Activated CD8-positive, alpha-beta memory T cell treated with anti-CD3 and anti-CD28 coated beads, Interleukin-2, amount 50 U/mL, for 1 hour (primary cell): ENCODE measurements around the gene KCNG2.
"Not testable (repeated sequence)": the region's sequence is repeated elsewhere in the genome, so short reads cannot be mapped to it uniquely, and the experiment has no call there.

Source experiments
- DNase-seq: peaks from one replicate; pipeline ENCODE4 v3.0.0-alpha.2; 2020; ENCODE audit errors: extremely low read depth

Gene KCNG2

GRCh38 chr18:79870301-79871025 is 72.7 kb downstream of the KCNG2 start:
- no peak for DNase-seq

- DNase-seq: no peak
Measured at GRCh38 chr18:79871026-79871390, 73.3 kb downstream of the KCNG2 start.

GRCh38 chr18:79871481-79872091 is 73.8 kb downstream of the KCNG2 start:
- no peak for DNase-seq

GRCh38 chr18:79872527-79873444 is 75.0 kb downstream of the KCNG2 start:
- DNase-seq: no peak

- DNase-seq: no peak
Measured at GRCh38 chr18:79873449-79874110, 75.8 kb downstream of the KCNG2 start.

GRCh38 chr18:79874553-79875530 is 77.1 kb downstream of the KCNG2 start:
- DNase-seq: no peak

GRCh38 chr18:79875531-79875919 is 77.8 kb downstream of the KCNG2 start:
- no peak for DNase-seq

- DNase-seq: no peak
Measured at GRCh38 chr18:79875931-79876461, 78.3 kb downstream of the KCNG2 start.

- DNase-seq: no peak
Measured at GRCh38 chr18:79876497-79876896, 78.8 kb downstream of the KCNG2 start.

GRCh38 chr18:79877163-79878091 is 79.7 kb downstream of the KCNG2 start:
- DNase-seq: no peak

GRCh38 chr18:79878246-79878645 is 80.5 kb downstream of the KCNG2 start:
- DNase-seq: not testable (repeated sequence)

- DNase-seq: no peak
Measured at GRCh38 chr18:79878741-79879378, 81.1 kb downstream of the KCNG2 start.

GRCh38 chr18:79879566-79879965 is 81.8 kb downstream of the KCNG2 start:
- no peak for DNase-seq

- DNase-seq: no peak
Measured at GRCh38 chr18:79881695-79882094, 84.0 kb downstream of the KCNG2 start.

GRCh38 chr18:79882522-79883241 is 84.9 kb downstream of the KCNG2 start:
- DNase-seq: no peak

- no peak for DNase-seq
Measured at GRCh38 chr18:79883461-79884293, 85.9 kb downstream of the KCNG2 start.

- no peak for DNase-seq
Measured at GRCh38 chr18:79884294-79884962, 86.7 kb downstream of the KCNG2 start.
